GM23248 (cell line): Measurements from ENCODE around the gene TJAP1.
"Not testable (repeated sequence)": the region's sequence is repeated elsewhere in the genome, so short reads cannot be mapped to it uniquely, and the experiment has no call there.

Experiments used
- EZH2 ChIP-seq: fragments of 200-600 bp; sonication (generic); IDR thresholded peaks from 2 replicates; pipeline ENCODE4 v1.6.1; 2018; ENCODE audit warnings: antibody characterized with exemption, mild to moderate bottlenecking; ENCODE audit not compliant: insufficient read depth, poor library complexity, severe bottlenecking
- EZH2phosphoT487 ChIP-seq: fragments of 200-600 bp; sonication (generic); IDR thresholded peaks from 2 replicates; pipeline ENCODE4 v1.6.1; 2018; ENCODE audit warnings: antibody characterized with exemption, moderate library complexity, mild to moderate bottlenecking, low read depth; ENCODE audit not compliant: insufficient read depth

- TF ChIP-seq EZH2, EZH2phosphoT487: not testable (repeated sequence)
Observed at GRCh38 chr6:43538986-43539385, 61.6 kb downstream of the TJAP1 start.
